Spleen (tissue), 11 donors: ENCODE results near the gene CCDC141. TPM values are rescaled to one million over a fixed set of nuclear protein-coding genes. Genes with fewer than 3 reads are reported as not detected.
"Not testable (repeated sequence)": the region's sequence is repeated elsewhere in the genome, so short reads cannot be mapped to it uniquely, and the experiment has no call there.

Experiments used
- DNase-seq: peaks from one replicate; pipeline ENCODE4 v3.0.0-alpha.2; 2020
- H3K27ac ChIP-seq, 8 donors: fragments of 200-600 bp; sonication (generic) in 7 of 8; 1 replicate in 4 of 8; 2 replicates in 4 of 8; pipeline versions ENCODE4 v1.5.0 to v1.8.0; 2016 to 2021; ENCODE audit warnings: inconsistent platforms in 4 of 8, mild to moderate bottlenecking in 4 of 8, moderate library complexity in 1 of 8
- H3K27me3 ChIP-seq, 7 donors: fragments of 200-600 bp; sonication (generic) in 6 of 7; replicated peaks in 1 of 7; 1 replicate in 4 of 7; 2 replicates in 3 of 7; pipeline versions ENCODE4 v1.5.0 to v1.8.0; 2016 to 2021; ENCODE audit warnings: inconsistent platforms in 3 of 7, mild to moderate bottlenecking in 1 of 7
- H3K36me3 ChIP-seq, 6 donors: fragments of 200-600 bp; sonication (generic) in 5 of 6; 1 replicate in 4 of 6; 2 replicates in 2 of 6; pipeline versions ENCODE4 v1.5.0 to v1.8.0; 2016 to 2021; ENCODE audit warnings: inconsistent platforms in 2 of 6
- H3K4me1 ChIP-seq, 6 donors: fragments of 200-600 bp; sonication (generic) in 5 of 6; 1 replicate in 3 of 6; 2 replicates in 3 of 6; pipeline versions ENCODE4 v1.5.0 to v1.8.0; 2016 to 2021; ENCODE audit warnings: inconsistent platforms in 3 of 6
- H3K4me3 ChIP-seq, 8 donors: fragments of 200-600 bp; sonication (generic) in 7 of 8; 1 replicate in 4 of 8; 2 replicates in 4 of 8; pipeline versions ENCODE4 v1.5.0 to v1.8.0; 2016 to 2021; ENCODE audit warnings: inconsistent platforms in 4 of 8, mild to moderate bottlenecking in 4 of 8, moderate library complexity in 2 of 8
- H3K9me3 ChIP-seq, 8 donors: fragments of 200-600 bp; sonication (generic) in 7 of 8; 1 replicate in 4 of 8; 2 replicates in 4 of 8; pipeline versions ENCODE4 v1.5.0 to v1.8.0; 2016 to 2021; ENCODE audit warnings: inconsistent platforms in 4 of 8
- POLR2A ChIP-seq, 3 donors: fragments of 450-650 bp; IDR thresholded peaks; one replicate each; pipeline ENCODE4 v1.5.1; 2017; ENCODE audit warnings: antibody characterized with exemption in 3 of 3, mild to moderate bottlenecking in 1 of 3
- POLR2AphosphoS5 ChIP-seq, 3 donors: sonication (generic); formaldehyde crosslinking; IDR thresholded peaks; one replicate each; pipeline ENCODE4 v1.5.1; 2017; ENCODE audit warnings: antibody characterized with exemption in 3 of 3
- WGBS, 5 donors: extraction: QIAGEN DNeasy Blood & Tissue Kit in 3 of 5; methylation state at CpG; one replicate each; pipeline versions ENCODE4 v1.1.5 to v1.1.7; 2013 to 2018; 5-methylcytosine and 5-hydroxymethylcytosine counted together
- intact Hi-C: fragments of 100-400 bp; cut with DNase I; formaldehyde crosslinking; loops from one replicate; pipeline ENCODE4 v1.15.0; 2023; ENCODE audit warnings: low total_unique reads
- polyA plus RNA-seq, 3 donors: library from polyadenylated mRNA; stranded (reverse); fragments of 200-250 nt; gene quantifications; one replicate each; pipeline ENCODE4 v1.2.1, GENCODE V29; 2013
- total RNA-seq, 7 donors: library from RNA; depleted of rRNA in 3 of 7; stranded (reverse); fragments of >200 nt in 3 of 7; fragmentation: NEBNext Ultra II Directional in 4 of 7; extraction: Animal tissue kit (Norgen Biotek cat#: 25700) in 4 of 7; gene quantifications; one replicate each; pipeline versions ENCODE4 v1.1.0 to v1.2.1, GENCODE V29; 2016 to 2021
- TF ChIP-seq, protein P1 (sequence below), 11 experiments: fragments of 200-600 bp in 7 of 11; fragments of 450-650 bp in 4 of 11; sonication (generic) in 4 of 11; IDR thresholded peaks in 8 of 11; conservative IDR thresholded peaks in 3 of 11; 1 replicate in 7 of 11; 2 replicates in 4 of 11; pipeline versions ENCODE4 v1.4.0 to v1.8.0; 2016 to 2021; ENCODE audit warnings: antibody characterized with exemption in 11 of 11, inconsistent platforms in 4 of 11, mild to moderate bottlenecking in 1 of 11
- donor health status: healthy with polysubstance abuse.
- donor health status: DM: no; HTN: no; CAD: no; lungs with moderate emphysema.
- donor health status: DM: no; HTN: no; CAD: no.
- donor health status: Bipolar disorder and iron deficiency.
- donor health status: healthy.
- donor health status: DM: no; HTN: no; CAD: no.
- donor health status: DM: yes; HTN: yes; CAD: no.

The CCDC141 gene
- total and polyA plus RNA-seq, 10 donors, result 0.29 to 21.3 (median 11.4) TPM

DNA sequence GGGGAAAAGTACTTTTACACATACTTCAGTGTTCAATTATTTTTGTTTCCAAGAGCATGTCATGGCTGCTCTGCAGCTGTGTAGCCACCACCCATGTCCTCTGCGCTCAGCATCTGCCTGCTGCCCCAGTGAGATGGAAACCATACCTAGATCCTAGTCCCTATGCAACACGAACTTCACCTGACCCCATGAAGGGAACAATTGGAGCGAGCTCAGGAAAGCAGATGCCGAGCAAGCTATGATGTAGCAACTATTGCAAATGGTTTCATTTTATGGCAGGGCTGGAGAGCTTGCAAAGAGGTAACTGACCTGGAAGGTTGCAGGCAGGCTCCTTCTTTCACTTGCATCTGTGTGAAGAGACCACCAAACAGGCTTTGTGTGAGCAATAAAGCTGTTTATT is 1.3 kb upstream of the CCDC141 start:
- 80 to 90% (median 83%) methylated on average over 4 of the region's 4 CpGs for WGBS, 5 donors
- DNase-seq, result no peak
- H3K27ac ChIP-seq, result no peak overlapping the region
- no peaks in the 10 kb centered on the region for H3K9me3 ChIP-seq
- peaks cover 19 to 46% (median 25%) of the 10 kb centered on the region in 6 donors for H3K4me1 ChIP-seq
- H3K36me3 ChIP-seq, result no peaks in the 10 kb centered on the region
- no peak overlapping the region for H3K4me3 ChIP-seq
- intact Hi-C loops, result no loop called here
- TF ChIP-seq, protein P1, sequence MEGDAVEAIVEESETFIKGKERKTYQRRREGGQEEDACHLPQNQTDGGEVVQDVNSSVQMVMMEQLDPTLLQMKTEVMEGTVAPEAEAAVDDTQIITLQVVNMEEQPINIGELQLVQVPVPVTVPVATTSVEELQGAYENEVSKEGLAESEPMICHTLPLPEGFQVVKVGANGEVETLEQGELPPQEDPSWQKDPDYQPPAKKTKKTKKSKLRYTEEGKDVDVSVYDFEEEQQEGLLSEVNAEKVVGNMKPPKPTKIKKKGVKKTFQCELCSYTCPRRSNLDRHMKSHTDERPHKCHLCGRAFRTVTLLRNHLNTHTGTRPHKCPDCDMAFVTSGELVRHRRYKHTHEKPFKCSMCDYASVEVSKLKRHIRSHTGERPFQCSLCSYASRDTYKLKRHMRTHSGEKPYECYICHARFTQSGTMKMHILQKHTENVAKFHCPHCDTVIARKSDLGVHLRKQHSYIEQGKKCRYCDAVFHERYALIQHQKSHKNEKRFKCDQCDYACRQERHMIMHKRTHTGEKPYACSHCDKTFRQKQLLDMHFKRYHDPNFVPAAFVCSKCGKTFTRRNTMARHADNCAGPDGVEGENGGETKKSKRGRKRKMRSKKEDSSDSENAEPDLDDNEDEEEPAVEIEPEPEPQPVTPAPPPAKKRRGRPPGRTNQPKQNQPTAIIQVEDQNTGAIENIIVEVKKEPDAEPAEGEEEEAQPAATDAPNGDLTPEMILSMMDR (IDR thresholded peaks at IDR 0.05 in 8 of 11, conservative IDR thresholded peaks at IDR 0.05 in 3 of 11), result no peak
- no peak for TF ChIP-seq POLR2AphosphoS5 (IDR thresholded peaks at IDR 0.05)
- TF ChIP-seq POLR2A (IDR thresholded peaks at IDR 0.05), result no peak
- no peaks in the 10 kb centered on the region for H3K27me3 ChIP-seq

DNA sequence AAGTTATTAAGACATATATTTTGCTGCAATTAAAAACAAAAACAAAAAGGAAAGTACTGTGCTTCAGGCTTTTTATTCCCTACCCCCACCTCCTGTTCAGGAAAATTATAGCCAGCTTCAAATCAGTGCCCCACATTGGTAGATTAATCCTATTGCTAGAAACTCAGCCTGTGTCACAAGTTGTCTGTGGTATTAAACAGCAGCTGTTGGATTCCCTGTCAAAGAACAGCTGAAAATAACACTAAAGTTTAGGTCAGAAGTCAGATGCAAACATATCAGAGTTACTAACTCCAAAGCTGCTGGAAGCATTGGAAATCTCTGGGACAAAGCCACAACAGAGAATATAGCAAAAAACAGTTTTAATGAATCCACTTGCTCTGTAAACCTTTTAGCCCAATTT is 818 bp upstream of the CCDC141 start:
- H3K4me3 ChIP-seq, result no peak overlapping the region
- H3K36me3 ChIP-seq, result no peaks in the 10 kb centered on the region
- H3K27me3 ChIP-seq, result no peaks in the 10 kb centered on the region
- no peaks in the 10 kb centered on the region for H3K9me3 ChIP-seq
- DNase-seq, result no peak
- peak overlapping the region in 1 of 8 donors; percentile 74 for H3K27ac ChIP-seq
- intact Hi-C loops, result no loop called here
- TF ChIP-seq POLR2AphosphoS5 (IDR thresholded peaks at IDR 0.05) (no peak), POLR2A (IDR thresholded peaks at IDR 0.05) (no peak)
- TF ChIP-seq, protein P1 (IDR thresholded peaks at IDR 0.05 in 8 of 11, conservative IDR thresholded peaks at IDR 0.05 in 3 of 11), result no peak
- H3K4me1 ChIP-seq, result peaks cover 19 to 46% (median 25%) of the 10 kb centered on the region in 6 donors

GRCh38 chr2:179049203-179049545 is 763 bp downstream of the CCDC141 start:
- intact Hi-C loops, result no loop called here
- peak overlapping the region; percentile 10 to 80 (median 74) for H3K27ac ChIP-seq
- no peak for DNase-seq
- peaks cover 19 to 54% (median 28%) of the 10 kb centered on the region in 6 donors for H3K4me1 ChIP-seq
- WGBS, 5 donors, result 23 to 36% (median 30%) methylated on average over 4 of the region's 4 CpGs
- H3K9me3 ChIP-seq, result no peaks in the 10 kb centered on the region
- H3K27me3 ChIP-seq, result no peaks in the 10 kb centered on the region
- TF ChIP-seq POLR2A (IDR thresholded peaks at IDR 0.05) (no peak), POLR2AphosphoS5 (IDR thresholded peaks at IDR 0.05) (no peak)
- TF ChIP-seq, protein P1 (IDR thresholded peaks at IDR 0.05 in 8 of 11, conservative IDR thresholded peaks at IDR 0.05 in 3 of 11), result no peak
- no peaks in the 10 kb centered on the region for H3K36me3 ChIP-seq
- peak overlapping the region in 7 of 8 donors; percentile 17 to 61 (median 25) for H3K4me3 ChIP-seq

GRCh38 chr2:179048099-179048498 is 1.8 kb downstream of the CCDC141 start:
- intact Hi-C loops, result no loop called here
- peaks cover 19 to 57% (median 29%) of the 10 kb centered on the region in 6 donors for H3K4me1 ChIP-seq
- H3K36me3 ChIP-seq, result no peaks in the 10 kb centered on the region
- peak overlapping the region in 3 of 8 donors; percentile 74 to 78 (median 75) for H3K27ac ChIP-seq
- peak overlapping the region in 1 of 8 donors; percentile 31 for H3K4me3 ChIP-seq
- WGBS, 5 donors, result 64 to 83% (median 77%) methylated on average over 2 of the region's 2 CpGs
- no peaks in the 10 kb centered on the region for H3K27me3 ChIP-seq
- DNase-seq, result no peak
- H3K9me3 ChIP-seq, result no peaks in the 10 kb centered on the region
- TF ChIP-seq, protein P1 (IDR thresholded peaks at IDR 0.05 in 8 of 11, conservative IDR thresholded peaks at IDR 0.05 in 3 of 11), result no peak
- no peak for TF ChIP-seq POLR2AphosphoS5 (IDR thresholded peaks at IDR 0.05)
- TF ChIP-seq POLR2A (IDR thresholded peaks at IDR 0.05), result no peak

DNA sequence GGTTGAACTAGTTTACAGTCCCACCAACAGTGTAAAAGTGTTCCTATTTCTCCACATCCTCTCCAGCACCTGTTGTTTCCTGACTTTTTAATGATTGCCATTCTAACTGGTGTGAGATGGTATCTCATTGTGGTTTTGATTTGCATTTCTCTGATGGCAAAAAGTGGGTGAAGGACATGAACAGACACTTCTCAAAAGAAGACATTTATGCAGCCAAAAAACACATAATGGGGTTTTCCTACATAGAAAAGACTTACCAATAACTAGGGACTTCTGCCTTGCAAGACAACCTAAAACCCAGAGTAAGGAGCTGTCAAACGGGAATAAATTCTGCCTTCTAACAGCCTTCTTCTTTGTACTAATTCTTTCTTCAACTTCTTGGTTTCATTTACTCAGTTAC is 4.3 kb downstream of the CCDC141 start:
- H3K27ac ChIP-seq, H3K27me3 ChIP-seq, H3K4me3 ChIP-seq, DNase-seq, intact Hi-C loops, H3K36me3 ChIP-seq, H3K9me3 ChIP-seq: not testable (repeated sequence)
- WGBS, 5 donors, result 0 to 27% (median 0%) methylated on average over 1 of the region's 1 CpG
- peaks cover 19 to 51% (median 26%) of the 10 kb centered on the region in 6 donors for H3K4me1 ChIP-seq
